HG02623 (cell line): ENCODE results near the gene MTHFD1.
"Not testable (repeated sequence)": the region's sequence is repeated elsewhere in the genome, so short reads cannot be mapped to it uniquely, and the experiment has no call there.

ENCODE experiments used
- ATAC-seq: cut with Tn5 transposase; IDR thresholded peaks from one replicate; pipeline ENCODE4 v1.9.1; 2021; ENCODE audit warnings: moderate library complexity; ENCODE audit not compliant: unreplicated experiment

Gene MTHFD1

DNA sequence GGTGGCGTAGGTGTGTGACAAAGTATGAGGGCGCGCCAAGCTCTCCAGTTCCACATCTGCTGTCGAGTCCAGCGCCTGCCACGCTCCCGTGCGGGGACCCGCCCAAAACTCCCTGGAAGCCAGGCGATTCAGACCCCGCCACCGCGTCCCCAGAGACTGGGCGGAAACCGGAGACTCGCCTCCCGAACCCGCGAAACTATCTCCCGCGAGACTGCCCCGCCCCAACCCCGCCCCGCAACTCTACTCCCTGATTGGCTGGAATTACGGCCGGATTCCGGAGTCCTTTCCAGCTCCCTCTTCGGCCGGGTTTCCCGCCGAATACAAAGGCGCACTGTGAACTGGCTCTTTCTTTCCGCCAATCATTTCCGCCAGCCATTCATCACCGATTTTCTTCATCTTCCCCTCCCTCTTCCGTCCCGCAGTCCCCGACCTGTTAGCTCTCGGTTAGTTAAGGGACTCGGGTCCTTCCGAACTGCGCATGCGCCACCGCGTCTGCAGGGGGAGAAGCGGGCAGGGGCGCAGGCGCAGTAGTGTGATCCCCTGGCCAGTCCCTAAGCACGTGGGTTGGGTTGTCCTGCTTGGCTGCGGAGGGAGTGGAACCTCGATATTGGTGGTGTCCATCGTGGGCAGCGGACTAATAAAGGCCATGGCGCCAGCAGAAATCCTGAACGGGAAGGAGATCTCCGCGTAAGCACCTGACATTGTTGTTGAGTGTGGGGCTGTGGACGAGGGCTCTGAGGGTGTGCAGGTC is at the start of gene MTHFD1:
TSS of gene MTHFD1 (plus strand) at position 572 of the 751 bp plus-strand sequence. CDS start at position 647, 75 bp downstream.
- peak; percentile 80 for ATAC-seq

DNA sequence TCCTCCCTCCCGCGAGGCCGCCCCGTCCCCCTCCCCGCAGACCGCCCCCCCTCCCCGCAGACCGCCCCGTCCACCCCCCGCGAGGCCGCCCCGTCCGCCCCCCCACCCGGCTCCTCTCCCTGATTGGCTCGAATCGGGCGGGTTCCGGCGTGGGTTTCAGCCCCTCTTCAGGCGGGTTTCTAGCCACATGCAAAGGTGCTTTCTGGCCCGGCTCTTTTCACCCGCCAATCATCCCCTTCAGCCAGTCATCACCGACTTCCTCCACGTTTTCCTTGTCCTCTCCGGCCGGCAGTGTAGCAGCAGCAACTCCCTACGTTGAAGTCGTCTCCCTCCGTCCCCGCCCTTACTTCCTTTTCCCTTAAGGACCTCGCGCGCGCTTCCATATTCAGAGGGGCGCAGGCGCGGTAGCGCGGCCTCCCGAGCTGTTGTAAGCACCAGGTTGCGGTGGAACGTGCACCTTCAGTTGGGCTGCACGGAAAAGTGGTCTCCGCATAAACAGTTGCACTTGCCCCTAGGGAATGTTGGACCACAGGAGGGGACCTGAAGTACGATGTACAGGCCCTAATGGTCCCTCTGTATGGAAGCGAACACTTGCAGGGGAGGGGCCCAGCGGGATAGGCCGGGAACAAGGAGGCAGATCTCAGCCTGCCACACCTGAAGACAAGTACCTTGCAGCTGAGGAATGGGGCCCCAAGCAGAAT is 49.4 kb upstream of the MTHFD1 start:
- peak; percentile 90 for ATAC-seq

DNA sequence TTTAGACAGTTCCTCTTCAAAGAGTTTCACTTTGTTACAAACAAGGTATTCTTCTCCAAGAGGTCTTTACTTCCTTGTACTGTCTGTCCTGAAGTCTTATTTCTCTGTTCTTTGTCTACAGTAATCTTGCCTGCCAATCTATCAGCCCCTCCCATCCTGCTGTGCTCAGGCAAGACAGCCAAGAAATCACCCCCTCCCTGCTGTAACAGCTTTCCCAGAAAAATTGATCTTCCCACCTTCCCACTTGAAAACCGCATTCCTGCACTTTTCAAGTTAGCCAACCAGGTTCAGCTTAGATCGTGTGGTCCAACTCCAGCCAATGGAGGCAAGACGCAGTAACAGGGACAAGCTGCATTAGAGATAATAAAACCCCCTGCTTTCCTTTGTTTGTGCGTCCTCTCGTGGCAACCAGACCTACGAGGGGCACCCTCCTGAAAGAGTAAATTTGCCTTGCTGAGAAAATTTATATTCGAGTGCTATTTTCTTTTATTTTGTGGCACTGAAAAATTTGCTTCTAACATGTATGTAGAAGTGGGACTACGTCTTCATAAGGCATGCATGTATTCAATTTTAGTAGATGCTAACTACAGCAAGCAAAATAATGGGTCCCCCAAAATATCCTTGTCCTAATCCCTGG is 47.5 kb upstream of the MTHFD1 start:
- no peak for ATAC-seq

- ATAC-seq: no peak
Observed at GRCh38 chr14:64347748-64348147, 40.4 kb upstream of the MTHFD1 start.

GRCh38 chr14:64349741-64350490 is 38.2 kb upstream of the MTHFD1 start:
- ATAC-seq: no peak

DNA sequence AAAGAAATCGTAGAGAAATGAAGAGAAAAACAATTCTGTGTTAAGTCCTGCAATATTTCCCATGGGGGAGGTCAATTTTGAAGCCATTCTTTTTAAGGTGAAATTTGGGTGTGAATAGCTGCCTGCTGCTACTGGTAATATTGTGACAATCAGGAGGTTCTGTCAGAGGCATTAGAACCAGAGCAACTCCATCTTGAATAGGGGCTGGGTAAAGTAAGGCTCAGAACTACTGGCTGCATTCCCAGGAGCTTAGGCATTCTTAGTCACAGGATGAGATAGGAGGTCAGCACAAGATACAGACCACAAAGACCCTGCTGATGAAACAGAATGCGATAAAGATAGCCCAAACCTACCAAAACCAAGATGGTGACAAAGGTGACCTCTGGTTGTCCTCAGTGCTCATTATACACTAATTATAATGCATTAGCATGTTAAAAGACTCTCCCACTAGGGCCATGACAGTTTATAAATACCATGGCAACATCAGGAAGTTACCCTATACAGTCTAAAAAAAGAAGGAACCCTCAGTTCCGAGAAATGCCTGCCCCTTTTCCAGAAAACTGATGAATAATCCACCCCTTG is 24.8 kb upstream of the MTHFD1 start:
- no peak for ATAC-seq

DNA sequence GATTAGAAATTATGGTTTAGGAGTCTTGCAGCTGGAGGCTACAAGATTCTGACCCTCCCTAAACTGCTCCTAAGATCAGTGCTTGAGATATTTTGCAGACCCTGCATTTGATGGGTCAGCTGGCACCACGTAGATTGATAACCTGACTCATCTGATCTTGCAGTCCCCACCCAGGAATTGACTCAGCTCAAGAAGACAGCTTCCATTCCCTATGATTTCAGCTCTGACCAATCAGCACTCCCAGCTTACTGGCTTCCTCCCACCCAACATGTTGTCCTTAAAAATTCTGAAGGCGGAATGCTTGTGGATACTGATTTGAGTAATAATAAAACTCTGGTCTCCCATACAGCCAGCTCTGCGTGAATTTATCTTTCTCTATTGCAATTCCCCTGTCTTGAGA is 23.2 kb upstream of the MTHFD1 start:
- no peak for ATAC-seq

DNA sequence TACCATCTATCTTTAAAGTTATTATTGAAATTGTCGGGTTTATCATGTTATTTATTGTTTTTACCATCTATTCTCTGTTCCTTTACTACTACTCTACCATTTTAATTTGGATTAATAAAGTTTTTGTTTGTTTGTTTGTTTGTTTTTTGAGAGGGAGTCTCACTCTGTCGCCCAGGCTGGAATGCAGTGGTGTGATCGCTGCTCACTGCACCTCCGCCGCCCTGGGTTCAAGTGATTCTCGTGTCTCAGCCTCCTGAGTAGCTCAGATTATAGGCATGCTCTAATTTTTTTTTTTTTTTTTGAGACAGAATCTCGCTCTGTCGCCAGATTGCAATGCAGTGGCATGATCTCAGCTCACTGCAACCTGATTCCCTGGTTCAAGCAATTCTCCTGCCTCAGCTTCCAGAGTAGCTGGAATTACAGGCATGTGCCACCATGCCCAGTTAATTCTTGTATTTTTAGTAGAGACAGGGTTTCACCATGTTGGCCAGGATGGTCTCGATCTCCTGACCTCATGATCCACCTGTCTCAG is 22.7 kb upstream of the MTHFD1 start:
- ATAC-seq: not testable (repeated sequence)

- ATAC-seq: no peak
Observed at GRCh38 chr14:64369201-64369600, 19.0 kb upstream of the MTHFD1 start.

DNA sequence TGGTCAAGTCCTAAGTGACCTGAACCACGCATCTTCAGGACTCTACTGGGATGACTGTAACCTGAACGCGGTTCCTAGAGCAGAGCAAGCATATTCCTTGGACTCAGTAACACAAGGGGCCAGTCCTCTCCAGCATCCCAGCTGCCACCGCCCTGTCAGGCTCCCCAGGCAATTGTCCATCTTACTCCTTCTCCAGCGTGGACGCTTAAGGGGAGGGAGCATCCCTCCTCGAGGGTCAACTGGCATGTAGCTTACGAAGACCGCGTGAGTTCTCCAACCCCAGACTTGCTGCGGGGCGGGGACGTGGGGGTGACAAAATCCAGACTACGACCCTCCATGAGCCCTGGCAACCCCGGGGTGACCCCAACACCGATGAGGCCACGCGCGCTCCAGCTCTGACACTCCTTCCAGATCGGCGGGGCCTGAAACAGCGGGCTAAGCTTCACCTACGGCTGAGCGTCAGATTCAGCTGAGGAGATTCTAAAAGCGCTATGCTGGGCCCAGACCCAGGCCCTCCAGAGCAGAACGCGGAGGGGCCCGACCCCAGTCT is 846 bp upstream of the MTHFD1 start:
- peak; percentile 15 for ATAC-seq

DNA sequence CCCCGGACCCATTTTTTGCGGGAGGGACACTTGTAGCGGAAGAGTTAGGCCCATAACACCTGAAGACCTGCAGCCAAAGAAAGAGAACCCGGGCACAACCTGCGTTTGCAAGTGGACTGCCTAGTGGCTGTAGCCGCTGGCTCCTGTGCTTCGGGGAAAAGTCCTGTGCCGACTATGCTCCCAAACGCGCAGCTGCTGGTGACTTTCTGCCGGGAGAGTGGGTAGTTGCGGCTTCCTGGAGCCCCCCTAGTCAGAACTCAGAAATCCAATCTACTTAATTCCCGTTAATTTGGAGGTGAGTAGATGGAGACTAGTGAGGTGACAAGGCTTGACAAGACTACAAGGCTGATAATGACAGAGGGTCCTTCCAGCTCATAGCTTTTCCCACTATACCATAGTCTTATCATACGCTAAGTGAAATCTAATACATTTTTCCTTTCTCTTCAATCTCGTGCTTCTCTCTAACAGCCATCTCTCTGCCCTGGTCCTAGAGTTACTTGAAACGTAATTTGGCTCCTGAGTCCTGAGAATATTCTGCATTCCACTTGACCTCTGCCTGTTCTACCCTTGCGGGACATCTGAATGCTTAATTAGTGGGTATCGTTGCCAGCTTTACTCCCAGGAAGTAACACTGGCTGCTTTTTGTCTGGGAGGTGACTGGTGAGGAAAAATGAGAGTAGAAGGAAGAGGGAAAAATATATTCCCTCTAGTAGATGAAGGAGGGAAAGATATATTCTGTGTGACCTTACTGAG is 556 bp downstream of the MTHFD1 start:
- no peak for ATAC-seq

DNA sequence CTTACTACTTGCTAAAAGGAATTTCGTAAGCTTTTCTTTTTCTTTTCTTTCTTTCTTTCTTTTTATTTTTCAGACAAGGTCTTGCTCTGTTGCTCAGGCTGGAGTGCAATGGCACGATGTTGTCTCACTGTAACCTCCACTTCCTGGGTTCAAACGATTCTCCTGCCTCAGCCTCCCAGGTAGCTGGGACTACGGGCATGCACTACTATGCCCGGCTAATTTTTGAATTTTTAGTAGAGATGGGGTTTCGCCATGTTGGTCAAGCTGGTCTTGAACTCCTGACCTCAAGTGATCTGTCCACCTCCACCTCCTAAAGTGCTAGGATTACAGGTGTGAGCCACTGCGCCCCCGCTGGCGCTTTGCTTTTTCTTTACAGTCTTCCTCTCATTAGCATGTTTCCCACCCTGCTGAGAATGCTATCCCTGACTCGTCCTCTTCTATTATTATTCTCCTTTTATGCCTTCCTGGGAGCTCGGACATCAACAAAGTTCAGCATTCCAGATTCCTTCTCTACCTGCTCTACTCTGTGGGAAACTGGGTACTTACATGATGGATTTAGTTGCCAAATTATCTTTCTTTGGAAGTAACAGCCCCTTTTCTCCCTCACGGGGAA is 3.1 kb downstream of the MTHFD1 start:
- no peak for ATAC-seq

DNA sequence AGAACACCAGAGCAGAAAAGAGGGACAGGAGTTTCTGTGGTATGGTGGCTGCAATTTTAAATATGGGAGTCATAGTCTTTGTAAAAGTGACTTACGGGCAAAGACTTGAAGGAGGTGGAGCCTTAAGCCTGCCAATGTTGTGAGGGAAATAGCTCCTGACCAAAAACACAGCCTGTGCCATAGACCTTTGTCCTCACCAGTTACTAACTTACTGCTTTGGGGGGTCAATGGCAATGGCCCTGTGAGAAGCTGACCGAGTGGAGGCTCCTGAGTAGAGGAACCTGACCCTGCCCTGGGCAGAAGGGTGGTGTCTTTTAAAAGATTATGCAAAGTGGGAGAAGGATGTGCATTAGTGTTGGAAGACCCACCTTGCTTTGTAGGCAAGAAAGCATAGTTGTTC is 3.8 kb downstream of the MTHFD1 start:
- ATAC-seq: no peak

DNA sequence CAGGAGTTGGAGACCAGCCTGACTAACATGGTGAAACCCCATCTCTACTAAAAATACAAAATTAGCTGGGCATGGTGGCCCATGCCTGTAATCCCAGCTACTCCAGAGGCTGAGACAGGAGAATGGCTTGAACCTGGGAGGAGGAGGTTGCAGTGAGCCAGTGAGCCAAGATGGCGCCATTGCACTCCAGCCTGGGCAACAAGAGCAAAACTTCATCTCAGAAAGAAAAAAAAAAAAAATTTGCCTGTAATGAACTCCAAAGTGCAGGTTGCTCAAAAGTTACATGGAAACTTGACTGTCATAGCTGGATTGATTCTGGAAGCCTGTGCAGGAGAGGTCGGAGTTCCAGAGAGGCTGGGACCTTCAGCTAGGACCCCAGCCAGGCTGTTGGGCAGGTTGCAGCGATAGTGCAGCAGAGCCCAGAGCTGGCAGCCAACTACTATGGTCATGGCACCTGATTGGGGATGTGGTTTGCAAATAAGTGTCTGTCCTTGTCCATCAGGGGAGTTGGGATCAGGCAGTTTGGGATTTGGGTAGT is 5.1 kb downstream of the MTHFD1 start:
- ATAC-seq: not testable (repeated sequence)

DNA sequence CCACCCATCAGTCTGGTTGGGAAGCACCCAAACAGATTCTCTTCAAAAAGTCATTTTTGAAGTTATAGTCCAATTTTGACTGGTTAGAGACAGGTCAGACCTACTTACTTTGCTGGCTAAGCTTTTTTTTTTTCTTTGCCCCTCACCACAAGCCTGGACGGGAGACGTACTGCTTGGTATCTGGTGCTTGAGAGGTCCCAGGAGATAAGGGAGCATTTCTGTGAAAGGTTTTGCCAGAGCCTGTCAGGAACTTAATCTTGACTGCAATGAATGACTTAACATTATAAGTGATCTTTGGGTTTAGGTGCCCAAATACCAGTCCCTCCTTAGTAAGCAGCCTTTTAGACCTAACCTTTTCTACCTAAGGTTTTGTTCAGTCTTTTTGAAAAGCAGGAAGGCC is 6.3 kb downstream of the MTHFD1 start:
- ATAC-seq: no peak

- ATAC-seq: no peak
Observed at GRCh38 chr14:64394977-64395633, 7.0 kb downstream of the MTHFD1 start.

DNA sequence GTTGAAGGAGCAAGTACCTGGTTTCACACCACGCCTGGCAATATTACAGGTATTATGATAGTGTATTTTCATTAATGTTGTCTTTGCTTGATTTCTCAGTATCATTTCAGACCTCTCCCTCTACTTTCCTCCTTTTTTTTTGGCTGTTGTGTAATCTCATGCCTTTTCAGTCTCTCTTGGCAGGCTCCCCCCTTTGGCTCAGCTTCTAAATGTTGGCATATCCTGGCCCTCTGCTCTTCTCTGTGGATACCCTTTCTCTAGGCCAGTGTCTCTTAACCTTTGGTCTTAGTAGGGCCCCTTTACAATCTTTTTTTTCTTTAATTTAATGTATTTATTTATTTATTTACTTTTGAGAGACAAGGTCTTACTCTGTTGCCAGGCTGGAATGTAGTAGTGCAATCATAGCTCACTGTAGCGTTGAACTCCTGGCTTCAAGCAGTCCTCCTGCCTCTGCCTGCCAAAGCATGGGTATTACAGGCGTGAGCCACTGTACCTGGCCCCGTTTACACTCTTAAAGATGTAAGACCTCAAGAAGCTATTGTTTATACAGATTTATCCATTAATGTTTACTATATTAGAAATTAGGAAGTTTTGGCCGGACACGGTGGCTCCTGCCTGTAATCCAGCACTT is 12.8 kb downstream of the MTHFD1 start:
- ATAC-seq: no peak

- no peak for ATAC-seq
Observed at GRCh38 chr14:64401949-64402348, 13.8 kb downstream of the MTHFD1 start.
